Calu3 (cell line): ENCODE results near the gene WWOX. TPM values are rescaled to one million over a fixed set of nuclear protein-coding genes. Genes with fewer than 3 reads are reported as not detected.
A peak's percentile ranks its signal among the peaks of the same experiment; 100 is the strongest.

Source experiments
- BruUV-seq: library from RNA; stranded (reverse); fragments of 400-500 nt; replicated peaks from 2 replicates; lab custom pipeline; 2021; lab: Mats Ljungman, UMichigan
- CTCF ChIA-PET: fragments of 300-600 bp; sonication (Branson Sonifier 250); formaldehyde crosslinking; loops from one replicate; lab custom pipeline; 2022; ENCODE audit warnings: antibody characterized with exemption; lab: Charles Lee
- DNase-seq: peaks from one replicate; pipeline ENCODE4 v3.0.0; 2022
- H3K27ac Mint-ChIP-seq: one replicate; pipeline ENCODE4 v1.8.0; 2022; ENCODE audit warnings: mixed read lengths; ENCODE audit not compliant: unreplicated experiment
- H3K27me3 Mint-ChIP-seq: one replicate; pipeline ENCODE4 v1.8.0; 2022; ENCODE audit warnings: mixed read lengths; ENCODE audit not compliant: unreplicated experiment
- H3K36me3 Mint-ChIP-seq: one replicate; pipeline ENCODE4 v1.8.0; 2022; ENCODE audit warnings: mild to moderate bottlenecking, moderate library complexity, mixed read lengths; ENCODE audit not compliant: insufficient read depth, unreplicated experiment
- H3K4me1 Mint-ChIP-seq: one replicate; pipeline ENCODE4 v1.8.0; 2022; ENCODE audit warnings: mild to moderate bottlenecking, low read depth, mixed read lengths; ENCODE audit not compliant: unreplicated experiment
- H3K4me3 Mint-ChIP-seq: one replicate; pipeline ENCODE4 v1.8.0; 2022; ENCODE audit warnings: mild to moderate bottlenecking, low read depth, moderate library complexity, mixed read lengths; ENCODE audit not compliant: unreplicated experiment
- H3K9me3 Mint-ChIP-seq: one replicate; pipeline ENCODE4 v1.8.0; 2022; ENCODE audit warnings: low read depth, mixed read lengths; ENCODE audit not compliant: unreplicated experiment
- CTCF ChIP-seq: fragments of 200-600 bp; IDR thresholded peaks from one replicate; pipeline ENCODE4 v1.8.0; 2022; ENCODE audit warnings: antibody characterized with exemption; ENCODE audit not compliant: unreplicated experiment
- intact Hi-C: fragments of 100-400 bp; cut with micrococcal nuclease; formaldehyde crosslinking; loops from one replicate; pipeline ENCODE4 v1.10.0; 2022; ENCODE audit not compliant: unreplicated experiment
- total RNA-seq: library from RNA; stranded (reverse); gene quantifications from 2 replicates; pipeline ENCODE4 v1.2.3, GENCODE V29; 2022

WWOX gene
- total RNA-seq, 1 experiment from 2014 or later, result 33.5 TPM

GRCh38 chr16:78117391-78117790 is 17.9 kb downstream of the WWOX start:
- no TSS peak for BruUV-seq
- CTCF ChIA-PET, result interaction anchor here (1.3 kb wide), 1 partner anchor 15 kb away, joined by 4 read pairs; no protein-coding TSS in a partner anchor
- no peaks in the 10 kb centered on the region for H3K27me3 Mint-ChIP-seq

GRCh38 chr16:78118469-78119025 is 19.1 kb downstream of the WWOX start:
- CTCF ChIA-PET, result interaction anchor here (0.5 to 1.3 kb wide), 4 partner anchors 16 to 89 kb away, joined by 3 to 4 read pairs (median 4); no protein-coding TSS in a partner anchor
- H3K36me3 Mint-ChIP-seq, result no peaks in the 10 kb centered on the region
- no peaks in the 10 kb centered on the region for H3K27me3 Mint-ChIP-seq
- H3K9me3 Mint-ChIP-seq, result no peaks in the 10 kb centered on the region
- DNase-seq, result no peak
- H3K4me1 Mint-ChIP-seq, result peaks cover 8% of the 10 kb centered on the region
- H3K4me3 Mint-ChIP-seq, result no peak overlapping the region
- no peak for TF ChIP-seq CTCF
- intact Hi-C loops, result no loop called here
- BruUV-seq, result no TSS peak
- H3K27ac Mint-ChIP-seq, result no peak overlapping the region

More at GRCh38 chr16:78117391-78117790, 17.9 kb downstream of the WWOX start:
- H3K9me3 Mint-ChIP-seq, result no peaks in the 10 kb centered on the region
- no peak for DNase-seq
- H3K4me3 Mint-ChIP-seq, result no peak overlapping the region
- TF ChIP-seq CTCF, result no peak
- H3K27ac Mint-ChIP-seq, result no peak overlapping the region
- H3K4me1 Mint-ChIP-seq, result no peaks in the 10 kb centered on the region
- H3K36me3 Mint-ChIP-seq, result no peaks in the 10 kb centered on the region
- intact Hi-C loops, result no loop called here

GRCh38 chr16:78122774-78123315 is 23.4 kb downstream of the WWOX start:
- CTCF ChIA-PET, result no interaction called here
- peak; percentile 60 for TF ChIP-seq CTCF
- intact Hi-C loops, result loop anchor here (1.0 to 10.0 kb wide), 4 partner anchors 112 to 1480 kb away; no protein-coding TSS in a partner anchor

DNA sequence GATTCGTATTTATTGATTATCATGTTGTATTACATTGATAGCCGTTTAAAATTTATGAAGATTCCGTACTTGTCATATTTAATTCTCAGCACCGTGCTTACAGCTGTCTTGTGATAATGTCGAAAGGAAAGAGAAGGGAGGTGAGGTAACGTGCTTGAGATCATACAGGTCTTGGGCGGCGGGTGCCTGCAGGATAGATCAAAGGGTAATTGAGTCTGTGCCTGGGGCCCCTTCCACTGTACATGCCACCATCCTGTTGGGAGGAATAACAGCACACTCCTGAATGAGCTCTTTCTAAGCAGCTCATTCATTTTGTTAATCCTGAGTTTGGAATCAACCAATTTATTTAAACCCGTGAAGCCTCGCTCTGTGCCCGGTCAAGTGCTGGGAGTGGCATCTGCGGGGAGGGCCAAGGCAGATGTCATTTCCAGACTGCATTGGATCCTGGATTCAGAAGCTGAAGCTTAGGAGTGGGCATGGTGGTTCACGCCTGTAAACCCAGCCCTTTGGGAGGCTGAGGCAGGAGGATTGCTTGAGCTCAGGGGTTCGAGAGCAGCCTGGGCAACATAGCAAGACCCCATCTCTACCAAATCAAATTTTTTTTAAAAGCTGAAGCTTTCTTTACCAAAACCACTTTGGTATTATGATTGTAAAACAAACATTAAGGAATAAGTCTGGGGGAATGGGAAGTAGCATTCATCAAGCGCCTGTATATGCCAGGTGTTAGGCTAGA is 25.8 kb downstream of the WWOX start:
- H3K36me3 Mint-ChIP-seq, result no peaks in the 10 kb centered on the region
- peaks cover 3% of the 10 kb centered on the region for H3K9me3 Mint-ChIP-seq
- intact Hi-C loops, result loop anchor here (10.0 kb wide), 1 partner anchor 380 kb away; no protein-coding TSS in a partner anchor

More at GRCh38 chr16:78122774-78123315, 23.4 kb downstream of the WWOX start:
- Mint-ChIP-seq H3K4me3 (peak overlapping the region; percentile 39), H3K27me3 (no peaks in the 10 kb centered on the region), H3K9me3 (no peaks in the 10 kb centered on the region), H3K27ac (peak overlapping the region; percentile 46), H3K36me3 (no peaks in the 10 kb centered on the region), H3K4me1 (peaks cover 8% of the 10 kb centered on the region)
- peak; percentile 32 for DNase-seq
- BruUV-seq, result no TSS peak

More for the DNA sequence above, 25.8 kb downstream of the WWOX start:
- no peak for TF ChIP-seq CTCF
- BruUV-seq, result no TSS peak
- DNase-seq, result no peak
- Mint-ChIP-seq H3K27ac (no peak overlapping the region), H3K27me3 (no peaks in the 10 kb centered on the region), H3K4me3 (no peak overlapping the region), H3K4me1 (peaks cover 8% of the 10 kb centered on the region)
- CTCF ChIA-PET, result no interaction called here
